OCI-LY7 (cell line): Measurements from ENCODE around the gene HLA-DMB.

Experiments used
- EZH2phosphoT487 ChIP-seq: fragments of 200-600 bp; sonication (generic); IDR thresholded peaks from 2 replicates; pipeline ENCODE4 v1.6.1; 2018; ENCODE audit warnings: low read depth, borderline replicate concordance, mild to moderate bottlenecking, mixed run types, antibody characterized with exemption, low read length, moderate library complexity, mixed read lengths
- TF ChIP-seq, protein P1 (sequence below): fragments of 200-600 bp; sonication (generic); conservative IDR thresholded peaks from 2 replicates; pipeline ENCODE4 v1.5.1; 2014; ENCODE audit warnings: mild to moderate bottlenecking, antibody characterized with exemption, low read length, moderate library complexity, mixed read lengths

GRCh38 chr6:32971581-32972352 is 30.9 kb upstream of the HLA-DMB start:
- TF ChIP-seq, protein P1, sequence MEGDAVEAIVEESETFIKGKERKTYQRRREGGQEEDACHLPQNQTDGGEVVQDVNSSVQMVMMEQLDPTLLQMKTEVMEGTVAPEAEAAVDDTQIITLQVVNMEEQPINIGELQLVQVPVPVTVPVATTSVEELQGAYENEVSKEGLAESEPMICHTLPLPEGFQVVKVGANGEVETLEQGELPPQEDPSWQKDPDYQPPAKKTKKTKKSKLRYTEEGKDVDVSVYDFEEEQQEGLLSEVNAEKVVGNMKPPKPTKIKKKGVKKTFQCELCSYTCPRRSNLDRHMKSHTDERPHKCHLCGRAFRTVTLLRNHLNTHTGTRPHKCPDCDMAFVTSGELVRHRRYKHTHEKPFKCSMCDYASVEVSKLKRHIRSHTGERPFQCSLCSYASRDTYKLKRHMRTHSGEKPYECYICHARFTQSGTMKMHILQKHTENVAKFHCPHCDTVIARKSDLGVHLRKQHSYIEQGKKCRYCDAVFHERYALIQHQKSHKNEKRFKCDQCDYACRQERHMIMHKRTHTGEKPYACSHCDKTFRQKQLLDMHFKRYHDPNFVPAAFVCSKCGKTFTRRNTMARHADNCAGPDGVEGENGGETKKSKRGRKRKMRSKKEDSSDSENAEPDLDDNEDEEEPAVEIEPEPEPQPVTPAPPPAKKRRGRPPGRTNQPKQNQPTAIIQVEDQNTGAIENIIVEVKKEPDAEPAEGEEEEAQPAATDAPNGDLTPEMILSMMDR: no peak
- TF ChIP-seq EZH2phosphoT487: no peak
